Esophagus muscularis mucosa (tissue), 4 donors: ENCODE results near the gene PLEKHG4.

Source experiments
- EP300 ChIP-seq: sonication (generic); formaldehyde crosslinking; IDR thresholded peaks from one replicate; pipeline ENCODE4 v1.6.1; 2017; ENCODE audit warnings: antibody characterized with exemption
- POLR2A ChIP-seq: fragments of 450-650 bp; IDR thresholded peaks from one replicate; pipeline ENCODE4 v1.6.1; 2017; ENCODE audit warnings: antibody characterized with exemption, moderate library complexity, mild to moderate bottlenecking, low read depth
- POLR2AphosphoS5 ChIP-seq, 2 donors: sonication (generic); formaldehyde crosslinking; IDR thresholded peaks; one replicate each; pipeline ENCODE4 v1.6.1; 2017; ENCODE audit warnings: antibody characterized with exemption in 2 of 2
- TF ChIP-seq, protein P1 (sequence below), 3 experiments: fragments of 200-600 bp in 2 of 3; fragments of 450-650 bp in 1 of 3; sonication (generic) in 2 of 3; IDR thresholded peaks; one replicate each; pipeline ENCODE4 v1.5.1; 2017 to 2019; ENCODE audit warnings: antibody characterized with exemption in 3 of 3, mild to moderate bottlenecking in 2 of 3, moderate library complexity in 1 of 3

DNA sequence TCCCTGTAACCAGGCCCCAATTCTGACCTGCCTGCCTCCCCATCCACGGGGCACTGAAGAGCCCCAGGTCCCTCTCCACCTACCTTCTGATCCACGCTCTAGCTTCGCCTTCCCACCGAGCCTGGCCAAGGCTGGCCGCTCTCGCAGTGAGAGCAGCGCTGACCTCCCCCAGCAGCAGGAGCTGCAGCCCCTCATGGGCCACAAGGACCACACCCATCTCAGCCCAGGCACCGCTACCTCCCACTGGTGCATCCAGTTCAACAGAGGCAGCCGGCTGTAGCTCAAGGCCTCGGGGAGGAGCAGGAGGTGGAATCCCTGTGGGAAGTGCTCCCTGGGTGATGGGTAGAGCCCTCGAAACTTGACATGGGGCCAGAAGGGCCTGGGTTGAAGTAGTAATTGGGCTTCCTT is 8.4 kb upstream of the PLEKHG4 start:
- TF ChIP-seq, protein P1, sequence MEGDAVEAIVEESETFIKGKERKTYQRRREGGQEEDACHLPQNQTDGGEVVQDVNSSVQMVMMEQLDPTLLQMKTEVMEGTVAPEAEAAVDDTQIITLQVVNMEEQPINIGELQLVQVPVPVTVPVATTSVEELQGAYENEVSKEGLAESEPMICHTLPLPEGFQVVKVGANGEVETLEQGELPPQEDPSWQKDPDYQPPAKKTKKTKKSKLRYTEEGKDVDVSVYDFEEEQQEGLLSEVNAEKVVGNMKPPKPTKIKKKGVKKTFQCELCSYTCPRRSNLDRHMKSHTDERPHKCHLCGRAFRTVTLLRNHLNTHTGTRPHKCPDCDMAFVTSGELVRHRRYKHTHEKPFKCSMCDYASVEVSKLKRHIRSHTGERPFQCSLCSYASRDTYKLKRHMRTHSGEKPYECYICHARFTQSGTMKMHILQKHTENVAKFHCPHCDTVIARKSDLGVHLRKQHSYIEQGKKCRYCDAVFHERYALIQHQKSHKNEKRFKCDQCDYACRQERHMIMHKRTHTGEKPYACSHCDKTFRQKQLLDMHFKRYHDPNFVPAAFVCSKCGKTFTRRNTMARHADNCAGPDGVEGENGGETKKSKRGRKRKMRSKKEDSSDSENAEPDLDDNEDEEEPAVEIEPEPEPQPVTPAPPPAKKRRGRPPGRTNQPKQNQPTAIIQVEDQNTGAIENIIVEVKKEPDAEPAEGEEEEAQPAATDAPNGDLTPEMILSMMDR (IDR thresholded peaks at IDR 0.05) = no peak
- TF ChIP-seq POLR2AphosphoS5 (IDR thresholded peaks at IDR 0.05) = no peak
- no peak for TF ChIP-seq POLR2A
- no peak for TF ChIP-seq EP300
